COR-L47 (cell line): ENCODE results near the gene NCOA1.
"Not testable (repeated sequence)": the region's sequence is repeated elsewhere in the genome, so short reads cannot be mapped to it uniquely, and the experiment has no call there.

Experiments used
- DNase-seq: peaks from one replicate; lab custom pipeline; 2025; lab: John Stamatoyannopoulos, UW

The NCOA1 gene

DNA sequence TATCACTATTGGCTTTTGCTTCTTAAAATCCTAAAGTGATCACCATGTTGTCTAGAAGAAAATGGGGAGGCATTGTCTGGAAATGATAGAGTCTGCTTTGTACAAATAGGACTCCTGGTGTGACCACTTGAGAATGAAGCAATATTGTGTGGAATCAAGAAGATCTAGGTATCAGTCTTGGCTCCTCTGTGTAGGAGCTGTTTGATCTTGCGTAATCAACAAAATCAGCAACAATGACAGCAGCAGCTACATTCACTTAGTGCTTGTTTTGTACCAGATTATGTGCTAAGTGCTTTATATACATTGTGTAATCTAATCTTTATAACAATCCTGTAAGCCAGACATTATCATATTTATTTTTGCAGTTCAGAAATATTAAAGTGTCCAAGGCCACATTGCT lies 17.8 kb downstream of the NCOA1 start:
- DNase-seq = no peak

DNA sequence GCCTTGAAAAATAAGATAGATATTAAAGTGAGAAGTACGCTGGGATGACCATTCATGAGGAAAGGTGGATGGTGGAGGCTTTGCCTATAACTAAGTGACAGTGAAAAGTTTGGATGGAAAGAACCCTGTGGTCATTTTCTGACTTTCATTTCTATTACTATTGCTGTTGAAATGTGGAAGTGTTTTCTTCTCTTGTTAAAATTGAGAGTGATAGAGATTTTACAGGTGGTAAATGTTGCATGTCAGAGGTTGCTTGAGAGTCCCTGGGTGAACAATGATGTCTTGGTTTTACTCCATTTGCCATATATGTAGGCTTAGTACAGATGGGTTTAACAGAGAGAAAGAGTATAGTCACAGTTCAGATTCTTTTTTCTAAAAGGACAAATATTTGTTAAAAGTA lies 18.4 kb downstream of the NCOA1 start:
- DNase-seq = no peak

DNA sequence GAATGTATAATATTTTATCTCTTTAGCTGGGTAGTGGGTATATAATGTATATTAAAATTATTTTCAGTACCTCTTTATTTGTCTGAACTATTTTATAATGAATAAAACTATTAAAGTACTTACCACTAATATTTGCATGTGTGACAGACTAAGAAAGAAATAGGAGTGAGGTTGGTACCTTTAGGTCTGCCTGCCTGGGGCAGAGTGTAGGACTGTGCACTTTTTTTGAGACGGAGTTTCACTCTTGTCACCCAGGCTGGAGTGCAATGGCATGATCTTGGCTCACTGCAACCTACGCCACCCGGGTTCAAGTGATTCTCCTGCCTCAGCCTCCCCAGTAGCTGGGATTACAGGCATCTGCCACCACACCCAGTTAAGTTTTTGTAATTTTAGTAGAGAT lies 18.8 kb downstream of the NCOA1 start:
- no peak for DNase-seq

DNA sequence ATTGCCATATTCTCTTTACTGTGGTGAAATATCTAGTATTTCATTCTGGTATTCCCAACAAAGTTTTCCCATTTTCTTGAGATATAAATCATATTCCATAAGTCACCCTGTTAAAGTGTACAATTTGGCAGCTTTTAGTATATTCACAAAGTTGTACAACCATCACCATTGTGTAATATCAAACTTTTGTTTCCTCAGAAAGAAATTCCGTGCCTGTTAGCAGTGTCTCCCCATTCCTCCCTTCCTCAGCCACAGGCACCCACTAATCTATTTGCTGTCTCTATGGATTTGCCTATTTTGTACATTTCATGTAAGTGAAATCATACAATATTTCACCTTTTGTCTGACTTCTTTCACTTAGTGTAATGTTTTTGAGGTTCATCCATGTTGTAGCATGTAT lies 19.7 kb downstream of the NCOA1 start:
- DNase-seq = no peak

DNA sequence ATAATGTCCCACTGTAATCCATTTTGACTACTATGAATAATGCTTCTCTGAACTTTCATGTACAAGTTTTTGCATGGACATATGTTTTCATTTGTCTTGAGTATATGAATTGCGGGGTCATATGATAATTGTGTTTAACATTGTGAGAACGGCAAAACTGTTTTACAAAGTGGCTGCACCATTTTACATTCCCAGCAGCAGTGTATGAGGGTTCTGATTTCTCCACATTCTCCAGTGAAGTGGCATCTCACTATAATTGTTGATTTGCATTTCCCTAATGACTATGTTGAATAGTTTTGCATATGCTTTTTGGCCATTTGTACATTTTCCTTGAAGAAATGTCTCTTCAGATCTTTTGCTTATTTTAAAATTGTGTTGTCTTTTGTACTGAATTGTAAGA lies 20.1 kb downstream of the NCOA1 start:
- DNase-seq = no peak

DNA sequence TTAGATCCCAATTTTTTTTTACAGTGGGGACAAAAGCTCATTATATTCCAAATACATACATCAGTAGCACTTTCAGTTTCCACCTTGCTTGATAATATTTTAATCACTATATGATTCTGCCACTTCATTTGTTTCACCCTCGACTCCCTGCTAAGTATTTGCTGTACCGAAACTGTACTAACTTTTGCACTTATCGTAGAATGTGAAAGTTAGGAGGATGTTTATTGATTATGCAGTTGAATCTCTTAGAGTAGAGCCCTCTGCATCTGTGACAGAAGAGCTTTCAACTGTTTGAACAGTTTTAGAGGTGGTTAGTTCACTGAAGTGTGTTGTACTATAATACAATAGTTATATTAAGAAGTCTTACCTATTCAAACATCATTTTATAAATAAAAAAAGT lies 20.8 kb downstream of the NCOA1 start:
- DNase-seq = no peak

DNA sequence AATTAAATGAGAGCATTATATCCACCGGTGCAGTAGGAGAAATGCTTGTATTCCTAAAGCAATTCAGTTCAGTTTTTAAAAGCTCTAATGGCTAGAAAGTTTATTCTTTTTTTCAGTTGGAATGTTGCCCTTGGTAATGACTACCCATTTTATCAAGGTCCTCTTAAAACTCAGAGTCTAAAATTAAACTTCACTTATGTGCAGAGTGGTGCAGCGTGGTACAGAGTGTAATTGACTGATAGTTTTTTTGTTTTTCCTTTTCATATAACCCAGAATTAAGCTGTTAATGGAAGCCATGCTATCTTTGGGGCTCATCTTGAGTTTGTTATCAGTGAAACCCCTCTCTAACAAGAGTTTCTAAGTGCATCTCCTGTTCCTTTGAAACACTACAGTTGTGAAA lies 21.4 kb downstream of the NCOA1 start:
- no peak for DNase-seq

DNA sequence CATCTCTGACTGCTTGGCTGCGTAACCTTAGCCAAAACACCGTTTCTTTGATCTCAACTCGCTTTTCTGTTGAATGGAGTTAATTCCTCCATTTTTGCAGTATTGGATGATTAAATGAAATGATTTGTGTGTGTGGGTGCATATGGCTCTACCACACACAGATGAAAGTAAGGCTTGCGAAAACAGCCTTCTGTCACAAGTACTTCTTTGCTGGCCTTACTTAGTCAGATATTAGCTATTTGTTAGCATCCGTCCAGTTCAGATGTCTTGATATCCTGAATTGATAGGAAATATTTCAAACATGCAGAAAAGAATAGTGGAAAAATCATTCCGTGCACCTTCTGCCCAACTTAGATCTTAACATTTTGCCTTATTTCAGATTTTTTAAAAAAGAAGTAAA lies 21.8 kb downstream of the NCOA1 start:
- no peak for DNase-seq

DNA sequence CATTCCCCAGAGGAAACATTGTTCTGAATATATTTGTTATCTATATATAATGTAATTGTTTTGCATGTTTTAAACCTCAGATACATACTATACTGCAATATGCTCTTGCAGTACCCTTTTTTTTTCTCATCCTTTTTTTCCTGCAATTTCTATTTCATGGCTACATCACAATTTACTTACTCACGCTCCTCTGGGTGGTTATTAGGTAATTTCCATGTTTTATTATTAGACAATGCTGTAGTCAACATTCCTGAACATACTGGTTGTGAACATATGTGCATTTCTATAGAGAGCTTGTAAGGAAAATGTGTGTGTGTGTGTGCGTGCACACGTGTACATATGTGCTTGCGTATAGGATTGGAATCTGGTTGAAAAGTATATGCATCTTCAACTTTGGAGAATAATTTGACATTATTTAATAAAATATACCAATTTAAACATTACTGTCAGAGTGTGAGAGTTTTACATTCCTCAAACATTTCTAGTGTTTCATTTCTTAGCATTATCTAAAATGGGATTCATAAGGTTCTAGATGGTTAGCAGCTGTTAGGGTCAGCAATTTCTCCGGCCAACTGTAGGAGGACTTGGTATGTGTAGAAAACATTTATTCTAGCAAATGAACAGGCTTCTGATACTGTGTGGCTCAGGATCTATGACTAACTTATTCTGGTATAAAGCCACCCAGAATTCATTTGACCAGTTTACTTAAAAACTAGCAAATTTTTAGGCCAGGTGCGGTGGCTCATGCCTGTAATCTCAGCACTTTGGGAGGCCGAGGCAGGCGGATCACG lies 22.4 kb downstream of the NCOA1 start:
- DNase-seq = no peak

DNA sequence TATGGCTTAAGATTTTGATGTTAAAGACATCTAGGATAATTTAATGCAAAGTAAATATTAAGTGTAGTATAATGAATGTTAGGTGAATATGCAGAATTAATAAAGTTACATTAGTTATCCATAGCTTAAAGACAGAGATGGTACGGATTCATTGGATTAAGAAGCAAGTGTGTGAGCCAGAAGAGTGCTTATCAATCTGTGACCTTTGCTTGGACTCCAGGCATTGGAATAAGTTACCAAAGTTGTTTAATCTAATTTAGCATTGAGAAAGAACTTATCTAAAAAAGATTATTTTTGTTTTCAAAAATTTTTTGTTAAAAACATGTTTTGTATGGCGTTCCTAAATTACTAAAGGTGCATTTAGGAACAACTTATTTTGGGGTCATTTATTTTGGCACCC lies 23.8 kb downstream of the NCOA1 start:
- no peak for DNase-seq

DNA sequence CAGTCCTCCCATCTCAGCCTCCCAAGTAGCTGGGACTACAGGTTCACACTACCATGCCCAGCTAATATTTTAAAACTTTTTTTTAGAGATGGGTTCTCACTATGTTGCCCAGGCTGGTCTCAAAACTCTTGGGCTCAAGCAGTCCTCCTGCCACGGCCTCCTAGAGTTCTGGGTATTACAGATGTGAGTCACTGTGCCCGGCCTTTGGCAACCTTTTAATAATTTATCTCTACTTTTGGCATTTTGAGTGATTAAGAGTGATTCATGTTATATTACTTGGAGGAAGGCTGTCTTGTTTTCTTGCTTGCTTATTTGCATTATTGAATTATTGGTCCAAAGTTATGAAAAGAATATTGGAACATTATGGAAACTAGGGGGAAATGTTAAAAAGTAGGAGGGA lies 24.3 kb downstream of the NCOA1 start:
- DNase-seq = no peak

DNA sequence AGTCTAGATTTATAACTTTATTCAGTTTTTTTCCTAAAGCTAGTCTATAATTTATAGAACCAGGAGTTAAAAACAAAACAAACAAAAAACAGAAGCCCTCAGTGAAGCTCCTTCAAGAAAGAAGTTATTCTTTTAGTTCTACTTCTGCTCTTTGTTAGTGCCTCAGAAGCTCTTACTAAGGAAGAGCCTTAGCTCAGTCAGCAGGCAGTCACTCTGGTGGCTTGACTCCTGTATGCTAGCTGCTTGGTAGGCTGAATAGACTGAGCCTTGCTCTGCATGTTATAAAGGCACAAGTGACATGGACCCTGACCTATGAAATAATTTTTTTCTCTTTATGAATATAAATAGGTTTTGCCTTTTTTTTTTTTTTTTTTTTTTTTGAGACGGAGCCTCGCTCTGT lies 24.8 kb downstream of the NCOA1 start:
- DNase-seq = no peak

DNA sequence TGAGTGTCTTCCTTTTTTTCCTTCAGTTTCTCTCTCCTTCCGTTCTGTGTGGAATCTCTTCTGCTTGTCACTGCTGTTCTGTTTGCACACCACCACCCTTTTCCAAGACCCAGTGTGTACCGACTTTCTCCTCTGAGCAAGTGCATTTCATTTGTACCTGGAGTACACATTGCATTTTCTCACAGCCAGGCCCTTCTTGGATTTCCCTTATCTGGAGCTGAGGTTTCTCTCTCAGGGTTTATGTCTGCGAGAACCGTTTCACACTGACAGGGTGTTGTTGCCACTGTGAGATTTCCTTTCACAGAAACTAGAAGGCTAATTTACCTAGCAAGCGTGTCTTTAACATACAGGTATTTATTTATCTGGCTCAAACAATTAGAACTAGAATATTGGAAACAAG lies 26.2 kb downstream of the NCOA1 start:
- no peak for DNase-seq

DNA sequence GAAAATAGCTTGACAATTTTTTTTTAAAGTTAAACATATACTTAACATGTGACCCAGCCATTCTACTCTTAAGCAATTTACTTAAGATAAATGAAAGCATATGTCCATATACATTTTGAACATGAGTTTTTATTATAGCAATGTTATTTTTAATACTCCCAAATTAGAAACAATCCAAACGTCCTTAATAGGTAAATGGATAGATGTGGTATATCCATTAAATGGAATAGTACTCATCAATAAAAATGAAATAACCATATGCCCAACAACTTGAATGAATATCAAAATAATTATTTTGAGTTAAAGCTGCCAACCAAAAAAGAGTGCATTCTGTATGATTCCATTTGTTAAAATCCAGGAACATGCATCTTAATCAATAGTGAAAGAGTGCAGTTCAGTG lies 29.1 kb downstream of the NCOA1 start:
- DNase-seq = no peak

DNA sequence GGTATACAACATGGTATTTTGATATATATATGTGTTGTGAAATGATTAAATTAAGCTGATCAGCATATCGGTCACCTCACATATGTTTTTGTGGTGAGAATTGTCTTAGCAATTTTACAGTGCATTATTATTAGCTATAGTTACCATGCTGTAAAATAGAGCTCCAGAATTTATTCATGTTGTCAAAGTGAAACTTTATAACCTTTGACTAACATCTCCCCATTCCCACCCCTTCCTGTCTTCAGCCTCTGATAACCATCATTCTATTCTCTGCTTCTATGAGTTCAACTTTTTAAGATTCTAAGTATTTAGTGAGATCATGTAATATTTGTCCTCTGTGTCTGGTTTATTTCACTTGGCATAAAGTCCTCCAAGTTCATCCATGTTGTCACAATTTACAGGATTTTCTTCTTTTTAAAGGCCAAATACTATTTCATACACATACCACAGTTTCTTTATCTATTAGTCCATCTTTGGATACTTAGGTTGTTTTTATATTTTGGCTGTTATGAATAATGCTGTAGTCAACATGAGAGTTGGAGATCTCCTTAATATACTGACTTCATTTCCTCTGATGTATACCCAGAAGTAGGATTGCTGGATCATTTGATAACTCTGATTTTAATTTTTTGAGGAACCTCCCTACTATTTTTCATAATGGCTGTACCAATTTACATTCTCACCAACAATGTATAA lies 30.3 kb downstream of the NCOA1 start:
- DNase-seq = no peak

DNA sequence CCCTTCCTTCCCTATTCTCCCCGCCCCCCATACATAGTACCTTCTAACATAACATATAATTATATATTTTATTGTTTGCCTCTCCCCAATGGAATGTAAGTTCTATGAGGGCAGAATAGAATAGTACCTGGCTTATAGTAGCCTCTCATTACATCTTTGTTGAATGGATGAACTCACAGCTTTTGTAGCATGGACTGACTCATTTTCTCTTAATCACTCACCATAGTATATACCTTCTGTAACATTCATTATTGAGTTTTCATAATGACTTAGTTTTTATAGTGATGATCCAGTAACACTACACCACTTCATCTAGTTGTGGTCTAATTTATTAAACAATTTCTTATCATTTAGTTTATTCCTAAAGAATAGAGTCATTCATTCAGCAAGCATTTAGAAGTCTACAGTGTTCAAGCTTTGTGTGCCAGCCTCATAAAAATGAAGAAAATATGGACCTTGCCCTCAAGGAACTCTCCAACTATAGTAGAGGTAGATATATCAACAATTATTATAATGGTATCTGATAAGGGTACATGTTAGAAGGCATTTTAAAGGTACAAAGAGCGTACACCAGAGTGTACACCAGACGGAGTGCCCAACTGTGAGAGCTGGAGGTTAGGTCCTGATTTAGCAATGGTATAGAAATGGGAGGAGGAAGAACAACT lies 31.1 kb downstream of the NCOA1 start:
- DNase-seq = no peak

DNA sequence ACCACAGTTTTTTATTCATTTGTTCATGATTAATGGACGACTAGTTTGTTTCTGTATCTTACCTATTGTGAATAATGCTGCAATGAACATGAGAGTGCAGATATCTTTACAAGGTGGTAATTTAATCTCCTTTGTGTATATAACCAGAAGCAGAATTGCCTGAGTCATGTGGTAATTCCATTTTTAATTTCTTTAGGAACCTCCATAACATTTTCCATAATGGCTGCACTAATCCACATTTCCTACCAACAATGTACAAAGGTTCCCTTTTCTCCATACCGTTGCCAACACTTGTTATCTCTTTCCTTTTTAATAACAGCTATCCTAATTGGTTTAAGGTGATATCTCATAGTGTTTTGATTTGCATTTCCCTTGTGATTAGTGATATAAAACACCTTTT lies 36.5 kb downstream of the NCOA1 start:
- no peak for DNase-seq

DNA sequence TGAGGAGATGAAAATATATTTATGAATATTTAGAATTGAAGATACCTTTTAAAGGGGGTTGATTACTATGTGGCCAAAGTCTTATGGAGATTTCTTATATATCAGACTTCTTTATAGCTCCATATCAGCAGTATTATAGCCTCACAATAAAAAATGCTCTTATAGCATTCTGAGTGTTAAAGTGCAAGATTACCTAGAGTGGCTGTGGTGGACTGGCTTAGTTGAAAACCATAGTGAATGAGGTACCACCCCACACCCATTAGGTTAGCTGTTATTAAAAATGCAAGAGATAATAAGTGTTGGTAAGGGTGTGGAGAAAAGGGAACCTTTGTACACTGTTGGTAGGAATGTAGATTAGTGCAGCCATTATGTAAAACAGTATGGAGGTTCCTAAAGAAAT lies 39.7 kb downstream of the NCOA1 start:
- no peak for DNase-seq

DNA sequence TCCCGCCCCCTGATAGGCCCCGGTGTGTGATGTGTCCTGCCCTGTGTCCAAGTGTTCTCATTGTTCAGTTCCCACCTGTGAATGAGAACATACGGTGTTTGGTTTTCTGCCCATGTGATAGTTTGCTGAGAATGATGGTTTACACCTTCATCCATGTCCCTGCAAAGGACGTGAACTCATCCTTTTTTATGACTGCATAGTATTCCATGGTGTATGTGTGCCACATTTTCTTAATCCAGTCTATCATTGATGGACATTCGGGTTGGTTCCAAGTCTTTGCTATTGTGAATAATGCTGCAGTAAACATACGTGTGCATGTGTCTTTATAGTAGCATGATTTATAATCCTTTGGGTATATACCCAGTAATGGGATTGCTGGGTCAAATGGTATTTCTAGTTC lies 40.6 kb downstream of the NCOA1 start:
- not testable (repeated sequence) for DNase-seq

DNA sequence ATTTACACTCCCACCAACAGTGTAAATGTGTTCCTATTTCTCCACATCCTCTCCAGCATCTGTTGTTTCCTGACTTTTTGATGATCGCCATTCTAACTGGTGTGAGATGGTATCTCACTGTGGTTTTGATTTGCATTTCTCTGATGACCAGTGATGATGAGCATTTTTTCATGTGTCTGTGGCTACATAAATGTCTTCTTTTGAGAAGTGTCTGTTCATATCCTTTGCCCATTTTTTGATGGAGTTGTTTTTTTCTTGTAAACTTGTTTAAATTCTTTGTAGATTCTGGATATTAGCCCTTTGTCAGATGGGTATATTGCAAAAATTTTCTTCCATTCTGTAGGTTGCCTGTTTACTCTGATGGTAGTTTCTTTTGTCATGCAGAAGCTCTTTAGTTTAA lies 41.0 kb downstream of the NCOA1 start:
- not testable (repeated sequence) for DNase-seq

DNA sequence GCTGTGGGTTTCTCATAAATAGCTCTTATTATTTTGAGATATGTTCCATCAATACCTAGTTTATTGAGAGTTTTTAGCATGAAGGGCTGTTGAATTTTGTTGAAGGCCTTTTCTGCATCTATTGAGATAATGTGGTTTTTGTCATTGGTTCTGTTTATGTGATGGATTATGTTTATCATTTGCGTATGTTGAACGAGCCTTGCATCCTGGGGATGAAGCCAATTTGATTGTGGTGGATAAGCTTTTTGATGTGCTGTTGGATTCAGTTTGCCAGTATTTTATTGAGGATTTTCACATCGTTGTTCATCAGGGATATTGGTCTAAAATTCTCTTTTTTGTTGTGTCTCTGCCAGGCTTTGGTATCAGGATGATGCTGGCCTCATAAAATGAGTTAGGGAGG lies 42.5 kb downstream of the NCOA1 start:
- not testable (repeated sequence) for DNase-seq

DNA sequence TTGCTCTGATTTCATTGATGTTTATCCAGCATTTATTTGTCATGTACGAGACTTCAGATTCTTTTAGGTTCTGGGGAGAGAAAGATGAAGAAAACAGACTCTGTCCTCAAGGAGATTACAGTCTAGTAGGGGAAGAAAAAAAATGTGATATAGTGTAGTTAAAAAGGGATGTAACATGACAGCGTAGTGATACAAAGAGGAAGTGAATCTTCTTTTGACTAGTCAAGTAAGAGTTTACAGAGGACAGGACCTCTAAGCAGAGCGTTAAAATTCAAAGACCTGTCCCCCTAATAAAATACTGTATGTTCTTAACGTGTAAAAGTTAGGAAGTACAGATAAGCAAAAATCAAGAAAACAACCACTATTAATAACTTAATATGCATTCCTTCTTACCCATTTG lies 47.7 kb downstream of the NCOA1 start:
- no peak for DNase-seq

DNA sequence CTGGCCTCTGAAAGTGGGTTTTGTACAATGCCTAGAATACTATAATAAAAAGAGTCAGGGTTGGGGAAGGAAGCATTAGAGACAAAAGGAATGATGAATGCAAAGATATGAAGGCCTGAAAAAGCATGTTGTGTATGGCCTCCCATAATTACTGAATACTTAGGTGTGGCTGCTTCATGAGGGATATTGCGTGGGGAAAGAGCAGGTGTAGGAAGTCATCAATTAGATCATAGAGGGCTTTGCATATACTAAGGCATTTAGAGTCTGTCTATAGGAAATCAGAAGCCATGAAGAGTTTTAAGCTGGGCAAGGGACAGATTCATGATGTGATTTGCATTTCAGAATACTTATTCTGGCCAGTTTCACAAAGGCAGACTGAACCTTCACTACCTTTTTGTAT lies 48.2 kb downstream of the NCOA1 start:
- DNase-seq = no peak
